ENCODE data around the gene PAPSS1. TPM values are rescaled to one million over a fixed set of nuclear protein-coding genes. Genes with fewer than 3 reads are reported as not detected.

PAPSS1 gene
- total RNA-seq, 1 experiment from 2014 or later, result 83.6 TPM

DNA sequence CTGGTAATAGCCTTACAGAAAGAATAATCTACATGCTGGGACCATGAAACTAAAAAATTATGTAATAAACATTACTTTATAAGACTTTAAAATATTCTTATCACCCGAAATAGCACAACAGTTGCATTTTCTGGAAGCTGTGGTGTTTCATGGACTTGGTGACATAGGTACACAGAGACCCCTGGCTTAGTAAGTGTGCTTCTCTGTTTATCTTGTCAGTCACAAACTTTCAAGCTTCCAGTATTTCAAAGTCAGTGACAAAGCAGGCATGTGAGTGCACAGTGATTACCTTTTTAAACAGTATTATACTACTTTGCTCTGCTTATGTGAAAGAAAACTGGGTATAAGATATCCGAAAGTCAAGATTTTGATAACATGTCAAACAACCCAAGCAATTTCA is 84.3 kb downstream of the PAPSS1 start:
- Histone ChIP-seq H4K20me1 (ENCODE audit: control insufficient read depth, insufficient read depth, insufficient read length) (no peaks in the 10 kb centered on the region), H3K4ac (ENCODE audit: low read depth, low read length) (no peak overlapping the region), H3K27me3 (ENCODE audit: insufficient read depth, low read length) (no peaks in the 10 kb centered on the region), H3K79me1 (ENCODE audit: insufficient read depth, low read depth, low read length, poor library complexity, severe bottlenecking) (no peaks in the 10 kb centered on the region), H4K5ac (ENCODE audit: insufficient read length, low read depth, low read length) (no peak overlapping the region), H3K23me2 (ENCODE audit: insufficient read length, low read depth, low read length, poor library complexity, severe bottlenecking) (no peaks in the 10 kb centered on the region), H3T11ph (ENCODE audit: low read length) (no peak overlapping the region), H3K4me2 (ENCODE audit: insufficient read depth, insufficient read length, low read length) (no peak overlapping the region), H3K9me3 (ENCODE audit: control insufficient read depth, low read depth, low read length) (no peaks in the 10 kb centered on the region), H2AK5ac (ENCODE audit: insufficient read length, low read length) (no peak overlapping the region), H2AFZ (ENCODE audit: low read length) (no peak overlapping the region), H3K18ac (ENCODE audit: insufficient read length, low read depth, low read length) (no peak overlapping the region), H4K8ac (replicated peaks; ENCODE audit: insufficient read length, low read depth, low read length) (no peak overlapping the region), H3K9ac (ENCODE audit: extremely low read depth, insufficient read length, low read length) (no peak overlapping the region), H2BK12ac (ENCODE audit: insufficient read length, low read depth, low read length) (no peak overlapping the region), H2BK20ac (ENCODE audit: low read depth, low read length, poor library complexity, severe bottlenecking) (no peak overlapping the region), H2BK5ac (ENCODE audit: insufficient read length, low read length) (no peak overlapping the region), H3K79me2 (ENCODE audit: insufficient read depth, low read length) (no peaks in the 10 kb centered on the region), H3K56ac (ENCODE audit: insufficient read length, low read depth, low read length) (no peak overlapping the region), H3K27ac (ENCODE audit: insufficient read length, low read depth, low read length) (no peak overlapping the region), H3K14ac (ENCODE audit: insufficient read depth, low read length) (no peak overlapping the region), H2BK120ac (ENCODE audit: low read depth, low read length, poor library complexity, severe bottlenecking) (no peak overlapping the region), H3K4me1 (ENCODE audit: insufficient read depth, low read length) (no peaks in the 10 kb centered on the region), H2BK15ac (ENCODE audit: low read depth, low read length) (no peak overlapping the region), H4K91ac (ENCODE audit: insufficient read length, low read depth, low read length) (no peak overlapping the region), H3K23ac (ENCODE audit: insufficient read length, low read depth, low read length) (no peak overlapping the region)
- TF ChIP-seq, protein P1, sequence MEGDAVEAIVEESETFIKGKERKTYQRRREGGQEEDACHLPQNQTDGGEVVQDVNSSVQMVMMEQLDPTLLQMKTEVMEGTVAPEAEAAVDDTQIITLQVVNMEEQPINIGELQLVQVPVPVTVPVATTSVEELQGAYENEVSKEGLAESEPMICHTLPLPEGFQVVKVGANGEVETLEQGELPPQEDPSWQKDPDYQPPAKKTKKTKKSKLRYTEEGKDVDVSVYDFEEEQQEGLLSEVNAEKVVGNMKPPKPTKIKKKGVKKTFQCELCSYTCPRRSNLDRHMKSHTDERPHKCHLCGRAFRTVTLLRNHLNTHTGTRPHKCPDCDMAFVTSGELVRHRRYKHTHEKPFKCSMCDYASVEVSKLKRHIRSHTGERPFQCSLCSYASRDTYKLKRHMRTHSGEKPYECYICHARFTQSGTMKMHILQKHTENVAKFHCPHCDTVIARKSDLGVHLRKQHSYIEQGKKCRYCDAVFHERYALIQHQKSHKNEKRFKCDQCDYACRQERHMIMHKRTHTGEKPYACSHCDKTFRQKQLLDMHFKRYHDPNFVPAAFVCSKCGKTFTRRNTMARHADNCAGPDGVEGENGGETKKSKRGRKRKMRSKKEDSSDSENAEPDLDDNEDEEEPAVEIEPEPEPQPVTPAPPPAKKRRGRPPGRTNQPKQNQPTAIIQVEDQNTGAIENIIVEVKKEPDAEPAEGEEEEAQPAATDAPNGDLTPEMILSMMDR (conservative IDR thresholded peaks at IDR 0.05), result no peak
- Mint-ChIP-seq H3K9me3 (no peaks in the 10 kb centered on the region), H3K36me3 (ENCODE audit: insufficient read depth in 1 of 3, low read depth in 3 of 3) (peaks cover 0 to 4% (median 0%) of the 10 kb centered on the region in 3 experiments; a peak in 3 of 7 replicates), H3K27ac (no peak overlapping the region), H3K4me3 (no peak overlapping the region), H3K27me3 (ENCODE audit: low read depth) (no peaks in the 10 kb centered on the region), H3K4me1 (no peaks in the 10 kb centered on the region)
- WGBS (ENCODE audit: extremely low coverage, insufficient read length, low lambda C conversion rate), result no CpG with 5 or more reads among the region's 2 CpGs
- DNase-seq, result no peak

Measured in H9 (cell line).